GM20431 (cell line): ENCODE data around the gene NDUFAF8.

Experiments
- in situ Hi-C: fragments of 300-500 bp; cut with MseI, MboI; formaldehyde crosslinking; loops from one replicate; pipeline ENCODE4 v1.15.0; 2020; ENCODE audit warnings: low sequenced_read_pairs; ENCODE audit not compliant: unreplicated experiment

NDUFAF8 gene

DNA sequence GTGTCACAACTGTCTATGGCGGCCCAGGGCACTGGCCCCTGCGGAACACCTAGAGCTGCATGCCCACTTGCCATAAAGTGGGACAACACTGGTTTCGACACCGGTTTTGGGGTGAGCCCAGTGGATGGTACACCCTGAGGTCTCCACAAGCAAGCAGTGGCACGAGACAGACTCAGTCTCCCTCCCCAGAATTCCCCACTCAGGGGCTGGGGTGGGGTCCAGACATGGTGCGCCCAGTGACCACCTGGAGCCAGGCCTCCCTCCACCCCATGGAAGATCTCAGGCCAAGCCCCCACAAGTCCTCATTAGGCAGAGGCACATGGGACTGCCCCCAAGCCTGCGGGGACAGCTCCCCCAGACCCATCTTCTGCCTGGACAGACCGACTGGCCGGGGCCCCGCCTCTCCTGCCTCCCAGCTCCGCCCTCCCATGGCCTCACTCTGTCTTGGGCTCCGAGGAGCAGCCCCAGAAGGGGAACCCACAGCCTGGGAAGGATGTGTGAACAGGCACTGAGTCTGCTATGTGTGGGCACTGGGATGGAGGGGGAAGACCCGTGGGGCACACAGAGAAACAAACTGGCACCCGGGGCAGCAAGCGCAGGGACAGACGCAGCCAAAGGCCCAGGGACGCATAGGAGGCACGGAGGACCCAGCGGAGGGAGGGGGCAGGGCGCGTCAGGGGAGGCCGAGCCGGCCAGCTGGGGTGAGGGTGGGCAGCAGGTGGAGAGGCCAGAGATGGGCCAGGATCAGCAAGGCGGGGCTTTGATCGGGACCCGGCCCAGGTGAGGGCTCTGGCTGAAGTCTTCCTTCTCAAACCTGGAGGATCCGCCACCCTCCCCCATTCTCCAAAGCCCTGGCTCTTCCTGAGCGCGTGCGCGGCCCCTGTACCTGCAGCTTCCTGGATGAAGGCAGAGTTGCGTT, 3.0 kb upstream of the NDUFAF8 start:
- in situ Hi-C loops, result no loop called here

DNA sequence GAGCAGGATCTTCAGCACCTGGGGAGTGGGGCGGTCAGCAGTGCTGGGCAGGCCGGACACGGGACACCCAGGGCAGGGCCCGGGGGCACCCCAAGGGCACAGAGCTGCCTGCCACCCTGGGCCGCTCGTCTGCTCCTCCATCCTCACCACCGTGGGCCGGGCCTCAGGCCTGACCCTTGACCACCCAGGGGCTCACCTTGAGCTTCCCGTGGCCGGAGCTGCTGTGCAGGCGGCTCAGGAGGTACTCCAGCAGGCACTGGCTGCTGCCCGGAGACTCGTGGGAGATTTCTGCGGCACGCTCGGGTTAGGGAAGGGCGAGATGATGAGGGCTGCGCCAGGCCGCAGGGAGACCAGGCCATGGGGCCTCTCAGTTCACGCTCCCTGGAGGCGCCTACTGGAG, 2.3 kb upstream of the NDUFAF8 start:
- in situ Hi-C loops, result no loop called here

DNA sequence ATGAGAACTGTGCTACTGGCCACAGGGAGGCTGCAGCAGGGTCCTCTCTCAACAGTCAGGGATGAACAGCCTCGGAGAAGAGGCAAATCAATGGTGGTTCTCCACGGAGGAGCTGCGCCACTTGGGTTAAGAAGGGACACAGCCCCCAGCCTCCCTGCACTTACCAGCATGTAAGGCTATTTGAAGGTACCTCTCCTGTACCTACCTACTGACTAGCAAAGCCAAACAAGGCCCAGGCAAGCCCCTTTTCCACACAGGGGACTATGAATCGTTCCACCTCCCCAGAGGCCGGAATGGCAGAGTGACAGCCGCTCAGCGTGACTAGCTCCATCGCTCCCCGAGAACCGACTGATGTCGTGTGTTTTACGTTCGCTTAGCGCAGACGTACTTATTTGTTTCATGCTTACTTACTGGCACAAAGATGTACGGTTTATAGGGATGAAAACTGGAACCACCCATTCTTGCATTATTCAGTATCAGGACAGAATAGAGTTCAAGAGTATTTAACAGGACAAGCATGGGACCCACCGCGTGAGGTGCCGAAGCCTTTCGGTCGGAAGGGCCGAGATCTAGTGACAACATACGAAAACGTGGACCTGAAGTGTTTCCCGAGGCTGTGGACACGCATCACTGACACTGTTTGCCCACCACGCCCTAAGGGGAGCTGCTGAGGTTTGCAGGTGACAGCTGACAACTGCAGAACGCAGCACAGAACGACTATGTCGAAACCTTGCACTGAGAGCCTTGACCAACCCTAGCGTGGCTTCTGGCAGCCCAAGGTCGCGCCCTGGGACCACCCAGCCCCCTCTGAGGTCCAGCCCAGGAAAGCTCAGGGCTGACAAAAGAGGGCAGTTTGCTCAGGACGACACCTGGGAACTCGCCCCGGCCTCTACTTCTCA, 1.3 kb upstream of the NDUFAF8 start:
- in situ Hi-C loops, result no loop called here

DNA sequence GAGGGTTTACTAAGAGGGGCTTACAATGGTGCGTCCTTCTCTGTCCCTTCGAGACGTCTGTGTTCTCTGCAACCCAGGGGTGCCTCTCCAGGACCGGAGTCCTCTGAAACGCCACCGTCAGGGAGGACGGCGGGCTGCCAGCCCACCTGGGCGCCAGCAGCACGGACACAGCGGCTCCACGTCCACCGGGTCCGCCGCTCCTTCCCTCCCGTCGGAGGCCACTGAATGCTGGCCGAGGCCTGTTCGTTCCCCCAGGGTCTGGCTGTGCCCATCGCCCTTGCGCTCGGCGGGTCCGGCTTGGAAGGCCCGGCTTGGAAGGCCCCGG, 666 bp upstream of the NDUFAF8 start:
- in situ Hi-C loops, result no loop called here

DNA sequence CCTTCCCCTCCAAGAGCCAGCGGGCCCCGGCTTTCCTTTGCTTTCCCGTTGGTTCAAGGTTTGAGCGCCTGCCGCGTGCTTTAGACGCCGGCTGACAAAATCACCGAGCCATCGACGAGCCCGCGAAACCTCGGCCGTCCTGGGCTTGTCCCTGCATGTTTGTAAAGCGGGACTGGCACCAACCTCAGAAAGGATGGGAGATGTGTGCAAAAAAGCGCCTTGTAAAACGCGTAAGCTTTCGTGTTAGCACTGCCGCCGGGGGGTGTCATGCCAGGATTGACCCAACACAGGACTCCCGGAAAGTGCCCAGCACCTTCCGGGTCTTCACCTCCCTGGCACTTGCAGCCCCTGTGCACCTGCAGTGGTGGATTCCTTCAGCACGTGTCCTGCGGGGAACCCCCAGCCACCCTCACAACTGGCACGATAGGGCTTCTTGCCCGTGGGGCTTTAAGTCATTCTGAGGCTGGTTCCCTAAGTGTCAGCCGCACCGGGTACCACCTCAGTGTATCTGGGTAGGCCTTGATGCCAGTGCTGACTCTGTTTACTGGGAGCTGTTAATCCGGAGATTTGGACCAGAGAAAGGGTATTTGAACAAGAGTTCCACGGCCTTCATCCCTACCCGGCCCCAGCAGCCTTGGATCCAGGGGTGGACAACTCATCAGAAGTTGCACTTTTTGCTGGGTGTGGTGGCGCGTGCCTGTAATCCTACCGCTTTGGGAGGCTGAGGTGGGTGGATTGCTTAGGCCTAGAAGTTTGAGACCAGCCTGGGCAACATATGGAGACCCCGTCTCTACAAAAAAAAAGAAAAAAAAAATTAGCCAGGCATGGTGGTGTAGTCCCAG, 817 bp downstream of the NDUFAF8 start:
- in situ Hi-C loops, result no loop called here

DNA sequence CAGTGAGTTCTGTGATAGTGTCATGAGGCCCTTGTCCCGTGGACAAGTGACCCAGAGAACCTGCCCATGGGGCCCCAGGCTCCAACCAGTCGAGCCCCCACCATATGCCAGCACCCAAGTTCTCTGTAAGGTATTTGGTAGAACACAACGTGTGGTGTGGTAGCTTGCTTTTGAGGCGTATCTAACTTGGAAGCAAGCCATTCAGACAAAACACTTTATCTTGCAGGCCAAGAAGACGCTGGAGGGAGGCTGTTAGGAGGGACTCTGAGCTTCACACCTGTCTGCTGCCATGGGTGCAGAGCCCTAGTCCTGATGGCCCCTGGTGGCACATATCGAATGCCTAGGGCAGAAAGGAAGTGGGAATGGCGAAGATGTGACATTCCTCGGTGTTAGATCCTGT, 1.6 kb downstream of the NDUFAF8 start:
- in situ Hi-C loops, result no loop called here

DNA sequence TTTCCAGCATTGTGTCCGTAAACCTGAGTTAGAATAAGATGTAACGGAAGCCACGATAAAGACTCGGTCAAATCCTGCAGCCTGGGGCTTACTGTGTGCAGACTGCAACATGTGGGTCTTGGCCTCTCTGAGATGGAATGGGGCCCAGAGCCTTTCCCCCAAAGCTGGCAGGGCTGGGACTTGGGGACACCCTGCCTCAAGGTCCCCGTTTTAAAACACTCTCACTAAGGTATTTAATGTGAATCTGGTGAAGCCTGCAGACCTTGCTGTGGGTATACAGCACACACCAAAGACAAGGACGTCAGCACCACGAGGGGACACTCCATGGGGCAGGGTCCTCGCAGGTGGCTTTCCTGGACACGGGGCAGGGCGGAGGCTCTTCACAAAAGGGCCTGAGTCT, 2.1 kb downstream of the NDUFAF8 start:
- in situ Hi-C loops, result no loop called here

DNA sequence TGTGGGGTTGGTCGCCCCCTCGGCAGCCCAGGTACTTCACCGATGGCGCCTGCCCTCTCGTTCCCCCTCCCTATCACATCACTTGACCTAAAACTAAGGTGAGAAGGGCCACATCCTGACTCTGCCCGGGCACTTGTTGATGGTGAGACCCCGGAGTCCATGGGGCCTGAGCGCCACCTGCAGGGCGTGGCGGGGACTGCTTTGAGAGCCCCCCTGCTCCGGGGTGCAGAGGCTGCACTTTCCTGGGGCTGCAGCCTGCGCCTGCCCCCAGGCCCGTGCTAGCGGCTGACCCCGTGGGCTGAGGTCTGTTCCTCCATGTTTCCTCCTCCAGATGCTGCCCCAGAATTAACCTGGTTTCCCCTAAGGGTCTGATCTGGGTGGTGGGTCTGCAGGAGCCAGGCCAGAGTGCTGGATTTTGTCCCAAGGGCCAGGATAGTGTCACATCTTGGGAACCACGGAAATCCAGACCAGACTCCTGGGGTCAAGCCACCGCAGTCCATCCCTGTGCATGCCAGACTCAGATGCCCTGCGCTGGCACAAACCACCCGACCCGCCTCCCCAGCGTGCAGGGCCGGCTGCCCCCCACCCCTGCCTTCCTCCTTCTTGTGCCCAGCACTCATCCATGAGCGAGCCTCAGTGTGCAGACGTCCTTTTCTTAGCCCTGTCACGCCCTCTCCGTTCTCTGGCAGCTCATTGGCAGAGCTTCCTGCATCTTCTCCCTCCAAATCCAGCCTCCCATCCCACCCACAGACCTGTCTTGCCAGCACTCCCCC, 2.7 kb downstream of the NDUFAF8 start:
- in situ Hi-C loops, result no loop called here

DNA sequence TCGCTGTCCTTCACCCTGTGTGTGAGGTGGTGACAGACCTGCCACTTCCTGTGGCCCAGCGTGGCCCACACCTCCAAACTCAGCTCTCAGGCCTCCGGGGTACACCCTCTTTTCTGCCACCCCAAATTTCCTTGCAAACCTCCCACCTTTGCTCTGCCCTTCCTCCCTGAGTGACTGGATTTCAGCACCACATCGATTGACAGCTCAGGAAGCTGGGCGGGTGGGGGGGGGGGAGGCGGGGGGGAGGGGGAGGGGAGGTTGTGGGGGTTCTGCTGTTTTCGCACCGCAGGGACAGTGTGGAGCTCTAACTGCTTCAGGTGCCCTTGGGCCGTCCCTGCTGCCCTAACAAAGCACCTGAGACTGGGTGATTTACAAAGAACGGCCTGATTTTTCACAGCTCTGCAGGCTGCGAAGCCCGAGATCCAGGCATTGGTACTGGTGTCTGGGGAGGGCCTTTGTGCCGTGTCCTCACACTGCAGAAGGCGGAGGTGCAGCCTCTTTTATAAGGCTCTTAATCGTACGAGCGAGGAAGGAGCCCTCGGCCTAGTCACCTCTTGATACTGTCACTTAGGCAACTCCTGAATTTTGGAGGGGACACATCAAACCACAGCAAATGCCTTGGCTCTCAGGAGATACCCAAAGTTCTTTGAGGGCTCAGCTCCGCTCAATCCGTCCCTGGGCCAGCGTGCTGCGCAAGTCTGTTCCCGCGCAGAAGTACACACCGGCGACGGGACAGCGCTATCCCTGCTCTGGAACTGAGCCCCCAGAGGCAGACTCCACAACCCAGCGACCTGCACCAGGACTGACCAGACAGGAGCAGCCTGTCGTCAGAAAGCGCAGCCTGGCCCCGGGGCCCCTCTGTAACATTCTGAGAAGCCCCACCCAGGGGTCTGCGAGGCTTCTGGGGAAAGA, 3.6 kb downstream of the NDUFAF8 start:
- in situ Hi-C loops, result no loop called here

DNA sequence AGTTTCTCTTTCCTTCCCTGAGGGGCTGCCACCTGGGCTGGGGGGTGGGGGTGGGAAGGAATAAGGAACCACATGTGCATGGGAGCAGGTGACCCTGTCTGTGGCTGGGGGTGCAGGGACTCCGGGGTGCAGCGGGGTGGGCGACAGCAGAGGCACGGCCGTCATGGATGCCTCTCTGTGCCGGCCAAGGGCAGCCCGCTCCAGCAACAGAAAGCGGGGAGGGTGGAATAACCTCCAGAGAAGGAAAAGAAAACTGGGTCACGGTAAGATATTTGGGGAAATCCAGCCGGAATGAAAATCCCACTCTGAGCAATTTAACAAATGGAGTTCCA, 4.2 kb downstream of the NDUFAF8 start:
- in situ Hi-C loops, result no loop called here

DNA sequence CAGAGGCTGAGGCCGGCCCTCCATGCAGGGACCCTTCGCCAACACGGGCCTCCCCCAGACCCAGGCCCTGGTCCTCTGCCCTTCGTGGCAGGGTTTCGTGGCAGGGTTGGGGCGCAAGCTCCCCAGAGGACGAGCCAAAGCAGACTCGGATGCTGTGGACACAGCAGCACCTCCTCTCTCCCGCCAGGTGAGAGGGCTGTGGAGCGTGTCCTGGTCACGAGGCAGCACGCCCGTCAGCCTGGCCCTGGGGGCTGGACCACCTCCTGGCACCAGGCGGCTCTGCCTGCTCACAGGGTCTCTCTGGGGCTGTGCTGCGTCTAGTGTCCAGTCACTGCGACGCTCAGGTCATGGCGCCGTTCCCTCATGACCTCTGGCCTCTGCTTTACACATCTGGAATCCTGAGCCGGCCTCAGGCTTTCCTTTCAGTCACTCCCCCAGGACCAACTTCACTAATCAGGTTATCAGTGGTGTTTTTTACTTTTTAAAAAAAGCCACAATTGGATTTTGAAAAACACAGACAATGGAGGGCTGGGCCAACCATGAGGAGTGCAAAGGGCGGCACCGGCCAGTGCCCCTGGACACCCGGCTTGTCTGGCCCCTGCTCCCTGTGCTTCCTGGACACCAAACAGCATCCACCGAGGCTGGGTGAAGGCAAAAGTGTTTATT, 5.4 kb downstream of the NDUFAF8 start:
- in situ Hi-C loops, result no loop called here

DNA sequence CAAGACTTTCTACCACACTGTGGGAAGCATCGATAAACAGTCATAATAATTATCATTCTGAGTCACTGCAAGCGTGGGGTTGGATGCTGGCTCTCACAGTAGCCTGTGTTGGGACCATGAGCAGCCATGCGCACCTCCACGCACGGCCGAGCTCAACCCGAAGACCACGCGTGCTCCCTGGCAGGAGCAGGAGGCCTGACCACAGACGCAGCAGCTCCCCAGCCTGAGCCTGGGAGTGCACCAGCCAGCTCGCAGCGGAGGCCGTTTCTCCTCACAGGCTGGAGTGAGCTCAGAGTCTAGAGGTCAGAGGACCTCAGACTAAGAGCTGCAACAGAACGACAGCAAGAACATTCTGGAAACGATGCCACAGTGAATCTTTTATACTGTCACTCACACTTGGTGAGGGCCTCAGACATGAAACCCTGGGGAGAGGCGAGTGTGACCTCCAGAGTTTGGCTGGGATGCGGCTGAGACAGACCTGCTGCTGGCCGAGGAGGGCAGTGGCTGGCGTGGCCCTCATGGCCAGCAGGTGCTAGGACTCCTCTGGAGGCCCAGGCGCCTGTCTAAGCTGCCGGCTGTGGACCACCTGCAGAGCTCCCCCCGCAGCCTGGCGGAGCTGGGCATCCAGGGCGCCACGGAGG, 6.0 kb downstream of the NDUFAF8 start:
- in situ Hi-C loops, result no loop called here

DNA sequence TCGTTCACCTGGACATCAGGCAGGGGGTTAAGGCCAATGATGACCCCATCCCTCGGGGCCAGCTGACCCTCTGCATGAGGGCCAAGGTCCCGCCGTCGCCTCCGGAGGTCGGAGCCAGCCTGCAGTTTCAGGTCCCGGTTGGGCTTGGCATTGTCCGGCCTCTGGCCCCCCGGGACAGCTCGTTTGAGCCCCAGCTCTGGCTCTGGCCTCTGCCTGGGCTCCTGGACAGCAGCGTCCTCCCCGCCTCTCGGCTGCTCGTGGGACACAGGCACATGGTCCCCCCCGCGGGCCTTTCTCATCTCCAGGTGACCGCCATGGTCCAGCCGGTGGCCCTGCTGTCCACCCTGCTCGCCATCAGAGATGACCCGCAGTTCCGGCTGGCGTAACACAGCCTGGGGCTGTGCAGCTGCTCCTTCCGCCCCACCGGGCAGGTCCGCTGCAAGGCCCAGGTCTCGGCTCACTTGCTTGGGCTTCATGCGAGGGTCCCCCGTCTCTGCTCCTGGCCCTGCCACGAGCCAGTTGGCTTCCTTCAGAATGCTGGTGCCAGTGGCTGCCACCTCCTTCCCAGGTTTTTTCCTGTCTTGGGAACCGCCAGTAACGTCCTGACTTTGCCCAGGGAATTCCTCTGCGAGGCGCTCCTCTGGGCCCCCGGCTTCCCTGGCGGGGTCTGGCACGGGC, 6.7 kb downstream of the NDUFAF8 start:
- in situ Hi-C loops, result no loop called here

DNA sequence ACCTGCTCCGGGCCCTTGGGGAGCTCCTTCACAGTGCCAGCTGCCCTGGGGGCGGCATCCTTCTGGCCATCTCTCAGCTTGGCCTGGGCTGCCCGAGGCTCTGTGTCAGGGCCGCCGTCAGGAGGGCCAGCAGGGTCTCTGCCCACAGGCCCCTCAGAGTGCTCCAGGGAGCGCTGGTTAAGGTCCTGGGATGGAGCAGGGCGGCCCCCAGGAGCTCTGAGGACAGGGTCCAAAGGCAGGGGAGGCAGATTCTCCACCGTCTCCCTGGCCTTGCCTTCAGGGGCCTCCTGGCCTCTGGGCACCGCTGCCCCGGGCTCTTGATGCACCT, 7.2 kb downstream of the NDUFAF8 start:
- in situ Hi-C loops, result no loop called here

DNA sequence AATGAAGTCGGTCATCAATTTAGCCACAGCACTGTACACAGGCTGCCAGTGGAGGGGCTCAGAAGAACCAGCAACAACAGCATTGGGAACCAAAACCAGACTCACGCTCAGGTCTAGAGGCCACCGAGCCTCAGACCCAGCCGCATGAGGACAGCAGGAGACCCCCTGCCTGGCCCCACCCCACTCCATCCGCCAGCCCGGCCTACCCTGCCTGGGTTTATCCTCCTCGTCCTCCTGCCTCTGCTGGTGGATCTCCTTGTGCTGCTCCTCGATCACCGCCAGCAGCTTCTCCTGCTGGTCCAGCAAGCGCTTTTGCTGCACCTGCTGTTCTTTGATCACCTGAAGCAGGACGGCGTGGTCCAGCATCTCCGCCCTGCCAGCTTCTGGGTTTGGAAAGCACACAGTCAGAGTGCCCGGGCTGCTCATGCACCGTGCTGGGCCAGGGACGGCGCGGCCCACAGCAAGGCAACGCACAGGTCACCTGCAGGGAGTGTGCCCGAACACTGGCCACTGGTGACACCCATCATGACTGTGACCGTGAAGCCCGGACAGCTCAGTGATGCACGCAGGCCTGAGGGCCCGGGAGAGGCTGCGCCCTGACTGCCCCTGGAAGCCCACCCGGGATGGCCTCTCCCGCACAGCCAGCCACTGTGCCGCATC, 7.7 kb downstream of the NDUFAF8 start:
- in situ Hi-C loops, result no loop called here

DNA sequence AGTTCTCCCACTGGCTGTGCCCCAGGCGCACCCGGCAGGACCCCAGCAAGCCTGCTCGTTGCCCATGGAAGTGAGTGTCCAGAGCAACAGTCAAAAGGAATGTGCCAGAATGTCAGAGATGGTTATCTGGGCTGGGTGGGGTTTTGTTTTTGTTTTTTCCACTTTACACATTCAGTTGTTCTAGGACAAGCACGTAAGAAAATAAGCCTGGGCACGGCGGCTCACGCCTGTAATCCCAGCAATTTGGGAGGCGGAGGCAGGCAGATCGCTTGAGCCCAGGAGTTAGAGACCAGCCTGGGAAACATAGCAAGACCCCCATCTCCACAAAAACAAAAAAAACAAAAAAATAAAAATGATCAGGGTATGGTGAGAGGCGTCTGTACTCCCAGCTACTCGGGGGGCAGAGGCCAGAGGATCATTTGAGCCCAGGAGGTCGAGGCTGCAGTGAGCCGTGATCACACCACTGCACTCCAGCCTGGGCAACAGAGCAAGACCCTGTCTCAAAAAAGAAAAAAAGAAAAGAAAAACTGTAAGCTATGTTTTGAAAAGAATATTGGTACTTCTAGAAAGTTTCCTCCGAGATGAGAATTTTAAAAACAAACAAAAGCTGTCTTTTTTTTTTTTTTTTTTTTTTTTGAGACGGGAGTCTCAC, 8.3 kb downstream of the NDUFAF8 start:
- in situ Hi-C loops, result no loop called here
